HG02571 (cell line): ENCODE data around the gene BAX.
A peak's percentile ranks its signal among the peaks of the same experiment; 100 is the strongest.
"Not testable (repeated sequence)": the region's sequence is repeated elsewhere in the genome, so short reads cannot be mapped to it uniquely, and the experiment has no call there.

Experiments
- ATAC-seq: cut with Tn5 transposase; IDR thresholded peaks from one replicate; pipeline ENCODE4 v1.9.1; 2021; ENCODE audit warnings: mild to moderate bottlenecking, moderate library complexity; ENCODE audit not compliant: unreplicated experiment

BAX gene

GRCh38 chr19:48954595-48955307 is at the start of gene BAX:
Gene BAX (plus strand): TSS chr19:48954875. CDS start chr19:48954929, 54 bp downstream.
- peak; percentile 73 for ATAC-seq

- no peak for ATAC-seq
Observed at GRCh38 chr19:48905664-48906063, 49.0 kb upstream of the BAX start.

- no peak for ATAC-seq
Observed at GRCh38 chr19:48906324-48906723, 48.4 kb upstream of the BAX start.

GRCh38 chr19:48907671-48908070 is 47.0 kb upstream of the BAX start:
- no peak for ATAC-seq

GRCh38 chr19:48909424-48910077 is 45.1 kb upstream of the BAX start:
- not testable (repeated sequence) for ATAC-seq

DNA sequence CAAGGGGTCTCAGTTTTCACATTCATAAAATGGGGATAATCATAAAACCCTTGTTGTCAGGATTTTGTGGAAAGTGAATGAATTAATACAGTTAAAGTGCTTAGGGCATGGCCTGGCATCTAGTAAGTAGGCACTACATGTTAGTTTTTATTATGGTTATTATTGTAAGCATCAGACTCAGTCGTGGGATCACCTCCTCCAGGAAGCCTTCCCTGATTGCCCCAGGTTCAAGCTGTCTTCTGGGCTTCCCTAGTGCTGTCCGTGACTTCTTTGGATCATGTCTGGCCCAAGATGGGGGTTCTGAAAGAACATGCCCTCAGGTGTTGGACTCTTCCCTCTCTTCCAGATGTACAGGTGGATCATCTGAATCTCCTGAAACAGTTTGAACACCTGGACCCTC is 43.9 kb upstream of the BAX start:
- ATAC-seq: no peak

DNA sequence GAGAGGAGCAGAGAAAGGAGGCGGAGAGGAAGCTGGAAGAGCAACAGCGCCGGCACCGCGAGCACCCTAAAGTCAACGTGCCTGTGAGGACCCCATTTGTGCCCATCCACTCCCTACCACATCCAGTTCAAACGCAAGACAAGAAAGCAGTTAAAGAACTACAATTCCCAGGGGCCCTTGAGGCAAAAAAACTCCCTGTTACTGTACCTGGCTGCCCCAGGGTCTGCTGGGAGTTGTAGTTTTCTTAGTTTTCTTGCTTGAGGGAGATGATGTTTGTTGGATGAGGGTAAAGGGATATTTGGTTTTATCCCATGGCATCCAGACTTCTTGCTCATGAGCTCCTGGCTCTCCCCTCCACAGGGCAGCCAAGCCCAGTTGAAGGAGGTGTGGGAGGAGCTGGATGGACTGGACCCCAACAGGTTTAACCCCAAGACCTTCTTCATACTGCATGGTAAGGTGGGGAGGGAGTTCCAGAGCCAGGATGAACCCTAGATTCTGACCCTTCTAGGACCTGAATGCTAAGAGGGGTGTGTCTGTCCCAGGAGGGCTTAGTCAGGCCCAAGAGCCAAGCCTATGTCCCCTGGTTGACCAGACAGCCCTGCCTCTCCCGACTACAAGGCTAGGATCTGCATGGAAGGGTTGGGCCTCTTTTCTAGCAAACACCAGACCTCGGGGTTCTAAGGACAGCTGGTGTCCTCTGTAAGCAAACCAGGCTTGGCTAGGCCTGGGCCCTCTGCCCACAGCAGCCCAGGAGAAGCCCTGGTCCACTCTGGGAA is 41.4 kb upstream of the BAX start:
- no peak for ATAC-seq

DNA sequence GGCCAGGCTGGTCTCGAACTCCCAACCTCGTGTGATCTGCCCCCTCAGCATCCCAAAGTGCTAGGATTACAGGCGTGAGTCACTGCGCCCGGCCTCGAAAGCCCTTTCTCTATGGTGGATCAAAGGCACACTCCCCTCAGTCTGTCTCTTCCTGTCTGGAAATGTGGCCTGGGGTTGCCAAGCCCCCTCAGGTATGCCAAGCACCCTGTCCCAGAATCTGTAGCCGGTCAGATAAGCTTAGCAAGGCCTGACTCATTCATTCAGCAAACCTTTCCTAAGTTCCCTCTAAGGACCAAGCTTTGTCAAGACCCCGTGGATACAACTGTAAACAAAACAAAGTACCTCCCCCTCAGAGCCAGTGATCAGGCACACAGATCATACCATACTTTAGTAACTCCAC is 40.5 kb upstream of the BAX start:
- no peak for ATAC-seq

- ATAC-seq: no peak
Observed at GRCh38 chr19:48915757-48916156, 38.9 kb upstream of the BAX start.

DNA sequence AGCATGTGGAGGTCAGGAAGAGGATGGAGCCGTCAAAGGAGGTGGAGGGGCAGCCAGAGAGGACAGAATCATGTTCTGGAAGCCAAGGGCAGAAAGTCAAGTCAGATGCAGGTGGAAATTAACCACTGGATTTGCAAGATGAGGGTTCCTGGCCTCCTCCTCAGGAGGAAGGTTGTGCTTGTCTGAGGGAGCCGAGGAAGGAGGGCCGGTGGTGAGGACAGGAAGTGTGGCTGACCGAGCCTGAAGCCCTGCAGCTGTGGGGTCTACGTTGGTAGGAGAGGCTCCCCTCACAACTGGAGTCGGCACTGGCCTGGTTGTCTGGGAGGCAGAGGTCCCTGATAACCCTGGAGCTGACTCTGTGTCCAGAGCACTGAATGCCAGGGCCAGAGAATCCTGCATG is 36.6 kb upstream of the BAX start:
- ATAC-seq: no peak

- no peak for ATAC-seq
Observed at GRCh38 chr19:48918801-48919247, 35.9 kb upstream of the BAX start.

DNA sequence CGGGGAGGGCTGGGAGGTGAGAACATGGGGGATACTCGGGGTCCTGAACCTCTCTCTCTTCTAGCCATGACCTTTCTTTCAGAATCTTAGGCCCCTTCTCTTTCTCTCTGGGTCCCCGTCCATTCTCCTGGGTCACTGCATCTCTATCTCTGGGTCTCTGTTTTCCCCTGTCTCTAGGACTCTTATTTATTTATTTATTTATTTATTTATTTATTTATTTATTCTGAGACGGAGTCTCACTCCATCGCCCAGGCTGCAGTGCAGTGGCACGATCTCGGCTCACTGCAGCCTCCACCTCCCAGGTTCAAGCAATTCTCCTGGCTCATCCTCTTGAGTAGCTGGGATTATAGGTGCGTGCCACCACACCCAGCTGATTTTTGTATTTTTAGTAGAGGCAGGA is 35.4 kb upstream of the BAX start:
- ATAC-seq: not testable (repeated sequence)

DNA sequence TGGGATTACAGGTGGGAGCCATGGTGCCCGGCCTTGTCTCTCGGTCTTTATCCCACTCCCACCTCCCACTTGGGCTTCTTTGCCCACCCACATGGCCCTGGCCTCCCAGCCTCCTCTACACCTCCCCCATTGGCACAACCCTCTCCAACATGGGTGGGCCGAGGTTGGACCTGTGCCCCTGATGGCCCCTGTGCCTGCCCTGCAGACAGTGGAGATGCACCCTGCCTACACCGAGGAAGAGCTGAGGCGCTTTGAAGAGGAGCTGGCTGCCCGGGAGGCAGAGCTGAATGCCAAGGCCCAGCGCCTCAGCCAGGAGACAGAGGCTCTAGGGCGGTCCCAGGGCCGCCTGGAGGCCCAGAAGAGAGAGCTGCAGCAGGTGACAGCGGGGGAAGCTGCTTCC is 33.7 kb upstream of the BAX start:
- ATAC-seq: no peak

DNA sequence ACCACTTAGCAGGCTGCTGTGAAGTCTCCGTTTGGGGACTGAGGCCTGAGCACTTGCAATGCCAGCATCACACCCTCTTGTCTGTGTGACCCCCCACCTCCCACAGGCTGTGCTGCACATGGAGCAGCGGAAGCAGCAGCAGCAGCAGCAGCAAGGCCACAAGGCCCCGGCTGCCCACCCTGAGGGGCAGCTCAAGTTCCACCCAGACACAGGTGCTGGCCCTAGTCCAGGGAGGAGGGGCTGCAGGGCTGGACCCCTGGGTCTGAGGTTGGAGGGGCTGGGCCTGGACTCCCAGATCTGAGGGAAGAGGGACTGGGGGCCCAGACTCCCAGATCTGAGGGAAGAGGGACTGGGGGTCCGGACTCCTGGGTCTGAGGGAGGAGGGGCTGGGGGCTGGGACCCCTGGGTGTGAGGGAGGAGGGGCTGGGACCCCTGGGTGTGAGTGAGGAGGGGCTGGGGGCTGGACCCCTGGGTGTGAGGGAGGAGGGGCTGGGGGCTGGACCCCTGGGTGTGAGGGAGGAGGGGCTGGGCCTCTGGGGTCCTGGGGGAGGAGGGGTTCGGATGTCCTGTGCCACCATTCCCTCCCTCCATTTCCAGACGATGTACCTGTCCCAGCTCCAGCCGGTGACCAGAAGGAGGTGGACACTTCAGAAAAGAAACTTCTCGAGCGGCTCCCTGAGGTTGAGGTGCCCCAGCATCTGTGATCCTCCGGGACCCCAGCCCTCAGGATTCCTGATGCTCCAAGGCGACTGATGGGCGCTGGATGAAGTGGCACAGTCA is 32.8 kb upstream of the BAX start:
- no peak for ATAC-seq

GRCh38 chr19:48922548-48923490 is 31.9 kb upstream of the BAX start:
- no peak for ATAC-seq

DNA sequence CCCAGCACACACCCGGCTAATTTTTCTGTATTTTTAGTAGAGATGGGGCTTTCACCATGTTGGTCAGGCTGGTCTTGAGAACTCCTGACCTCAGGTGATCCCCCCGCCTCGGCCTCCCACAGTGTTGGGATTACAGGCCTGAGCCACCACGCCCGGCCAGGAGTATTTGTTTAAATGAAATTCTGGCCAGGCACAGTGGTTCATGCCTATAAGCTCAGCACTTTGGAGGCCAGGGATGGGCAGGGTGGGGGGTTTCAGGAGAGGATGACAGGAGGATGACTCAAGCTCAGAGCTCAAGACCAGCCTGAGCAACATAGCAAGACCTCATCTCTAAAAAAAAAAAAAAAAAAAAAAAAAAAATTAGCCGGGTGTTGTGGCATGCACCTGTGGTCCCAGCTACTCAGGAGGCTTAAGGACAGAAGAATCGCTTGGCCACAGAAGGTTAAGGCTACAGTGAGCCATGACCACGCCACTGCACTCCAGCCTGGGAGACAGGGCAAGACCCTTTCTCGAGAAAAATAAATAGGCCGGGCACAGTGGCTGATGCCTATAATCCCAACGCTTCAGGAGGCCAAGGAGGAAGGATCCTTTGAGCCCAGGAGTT is 29.3 kb upstream of the BAX start:
- ATAC-seq: no peak

DNA sequence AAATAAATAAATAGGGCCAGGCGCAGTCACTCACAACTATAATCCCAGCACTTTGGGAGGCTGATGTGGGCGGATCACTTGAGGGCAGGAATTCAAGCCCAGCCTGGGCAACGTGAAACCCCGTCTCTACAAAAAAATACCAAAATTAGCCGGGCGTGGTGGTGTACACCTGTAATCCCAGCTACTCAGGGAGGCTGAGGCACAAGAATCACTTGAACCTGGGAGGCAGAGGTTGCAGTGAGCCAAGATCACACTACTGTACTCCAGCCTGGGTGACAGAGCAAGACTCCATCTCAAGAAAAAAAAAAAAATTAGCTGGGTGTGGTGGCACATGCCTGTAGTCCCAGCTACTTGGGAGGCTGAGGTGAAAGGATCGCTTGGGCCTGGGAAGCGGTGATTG is 28.8 kb upstream of the BAX start:
- not testable (repeated sequence) for ATAC-seq

DNA sequence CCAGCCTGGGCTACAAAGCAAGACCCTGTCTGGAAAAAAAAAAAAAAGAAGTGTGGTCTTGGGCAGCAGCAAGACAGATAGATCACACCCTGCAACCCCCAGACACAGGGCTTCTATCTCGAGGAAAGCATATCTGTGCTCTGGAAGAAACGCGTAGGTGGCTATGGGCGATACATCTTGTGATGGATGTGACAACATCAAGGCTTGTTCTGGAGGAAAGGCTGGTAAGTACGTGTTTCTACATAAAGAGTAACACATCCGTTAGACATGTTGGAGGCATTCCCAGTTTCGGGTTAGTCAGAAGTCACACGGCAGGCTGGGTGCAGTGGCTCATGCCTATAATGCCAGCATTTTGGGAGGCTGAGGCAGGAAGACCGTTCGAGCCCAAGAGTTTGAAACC is 27.8 kb upstream of the BAX start:
- no peak for ATAC-seq

DNA sequence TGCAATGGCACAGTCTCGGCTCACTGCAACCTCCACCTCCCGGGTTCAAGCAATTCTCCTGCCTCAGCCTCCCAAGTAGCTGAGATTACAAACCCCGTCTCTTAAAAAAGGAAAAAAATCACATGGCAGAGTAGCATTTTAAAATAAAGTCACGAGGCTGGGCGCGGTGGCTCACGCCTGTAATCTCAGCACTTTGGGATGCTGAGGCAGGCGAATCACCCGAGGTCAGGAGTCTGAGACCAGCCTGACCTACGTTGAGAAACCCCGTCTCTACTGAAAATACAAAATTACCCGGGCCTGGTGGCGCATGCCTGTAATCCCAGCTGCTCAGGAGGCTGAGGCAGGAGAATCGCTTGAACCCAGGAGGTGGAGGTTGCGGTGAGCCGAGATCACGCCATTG is 27.0 kb upstream of the BAX start:
- ATAC-seq: not testable (repeated sequence)
